Endothelial cell of umbilical vein (primary cell): ENCODE data around the gene RFX1. TPM values are rescaled to one million over a fixed set of nuclear protein-coding genes. Genes with fewer than 3 reads are reported as not detected.

Experiments
- BruUV-seq: library from RNA; stranded (reverse); fragments of 400-500 nt; replicated peaks from 2 replicates; lab custom pipeline; 2021; lab: Mats Ljungman, UMichigan
- CTCF ChIA-PET: fragments of 300-600, 350-600 bp; sonication (Branson Sonifier 250); formaldehyde crosslinking; loops from one replicate; lab custom pipeline; 2021; ENCODE audit warnings: antibody characterized with exemption, inconsistent platforms; lab: Charles Lee
- POLR2A ChIA-PET: fragments of 300-600, 350-600 bp; sonication (Branson Sonifier 250); formaldehyde crosslinking; loops from one replicate; lab custom pipeline; 2021; ENCODE audit warnings: antibody characterized with exemption, inconsistent platforms; lab: Charles Lee
- DNase-seq: peaks from one replicate; pipeline ENCODE4 v3.0.0-alpha.2; 2011; ENCODE audit warnings: low read depth, low spot score
- FAIRE-seq: peaks from 2 replicates; lab custom pipeline; 2011; peaks lifted over from hg19 to GRCh38; lab: Jason Lieb, UNC
- H2AFZ ChIP-seq: 2 replicates; pipeline ENCODE4 v1.6.0; 2012; ENCODE audit warnings: low read depth, low read length, control low read depth, inconsistent platforms
- H3K27ac ChIP-seq: 2 replicates; pipeline ENCODE4 v1.5.1; 2011; ENCODE audit warnings: low read depth, mild to moderate bottlenecking, control low read depth, low read length, moderate library complexity; ENCODE audit not compliant: insufficient read depth
- H3K27me3 ChIP-seq, 2 experiments: 2 replicates each; pipeline versions ENCODE4 v1.6.0 to v1.6.1; 2011; ENCODE audit warnings: low read length in 2 of 2, mixed read lengths in 1 of 2; ENCODE audit not compliant: control insufficient read depth in 2 of 2, insufficient read depth in 2 of 2
- H3K36me3 ChIP-seq, 2 experiments: 2 replicates in 1 of 2; 3 replicates in 1 of 2; pipeline ENCODE4 v1.5.1; 2011; ENCODE audit warnings: low read length in 2 of 2, mild to moderate bottlenecking in 1 of 2, moderate library complexity in 1 of 2; ENCODE audit not compliant: control insufficient read depth in 2 of 2, insufficient read depth in 2 of 2; ENCODE audit errors: extremely low read depth in 1 of 2
- H3K4me1 ChIP-seq: 3 replicates; pipeline ENCODE4 v1.5.1; 2011; ENCODE audit warnings: mild to moderate bottlenecking, low read length; ENCODE audit not compliant: control insufficient read depth, insufficient read depth; ENCODE audit errors: extremely low read depth
- H3K4me2 ChIP-seq: 2 replicates; pipeline ENCODE4 v1.6.1; 2011; ENCODE audit warnings: low read length, control low read depth, mixed read lengths; ENCODE audit not compliant: insufficient read depth
- H3K4me3 ChIP-seq, 3 experiments: fragments of 200-600 bp in 1 of 3; sonication (generic), shearing (Covaris generic) in 1 of 3; replicated peaks in 1 of 3; 2 replicates each; pipeline ENCODE4 v1.5.1; 2011 to 2016; ENCODE audit warnings: control low read depth in 3 of 3, low read length in 3 of 3, mild to moderate bottlenecking in 2 of 3, inconsistent platforms in 1 of 3, low read depth in 1 of 3, moderate library complexity in 1 of 3; ENCODE audit not compliant: insufficient read depth in 1 of 3
- H3K79me2 ChIP-seq: 2 replicates; pipeline ENCODE4 v1.6.0; 2012; ENCODE audit warnings: low read length, inconsistent platforms; ENCODE audit not compliant: control insufficient read depth, insufficient read depth
- H3K9ac ChIP-seq: replicated peaks from 2 replicates; pipeline ENCODE3; 2011; ENCODE audit warnings: low read length, control low read depth; ENCODE audit not compliant: insufficient read depth; ENCODE audit errors: extremely low read depth
- H3K9me1 ChIP-seq: replicated peaks from 3 replicates; pipeline ENCODE4 v1.6.0; 2011; ENCODE audit warnings: mild to moderate bottlenecking, low read length; ENCODE audit not compliant: control insufficient read depth, insufficient read depth; ENCODE audit errors: extremely low read depth
- H3K9me3 ChIP-seq: replicated peaks from 2 replicates; pipeline ENCODE4 v1.5.1; 2012; ENCODE audit warnings: low read length, inconsistent platforms; ENCODE audit not compliant: control insufficient read depth, insufficient read depth
- H4K20me1 ChIP-seq: replicated peaks from 2 replicates; pipeline ENCODE3; 2011; ENCODE audit warnings: mild to moderate bottlenecking, low read length; ENCODE audit not compliant: control insufficient read depth, insufficient read depth; ENCODE audit errors: extremely low read depth
- EZH2 ChIP-seq: IDR thresholded peaks from 2 replicates; pipeline ENCODE4 v1.6.1; 2012; ENCODE audit warnings: borderline replicate concordance, low read depth, mild to moderate bottlenecking, moderate library complexity, low read length, inconsistent platforms; ENCODE audit not compliant: severe bottlenecking
- FOS ChIP-seq: IDR thresholded peaks from 2 replicates; pipeline ENCODE4 v1.6.1; 2011; ENCODE audit warnings: mild to moderate bottlenecking, low read length, moderate library complexity, borderline replicate concordance; ENCODE audit not compliant: insufficient read depth
- GATA2 ChIP-seq: IDR thresholded peaks from 2 replicates; pipeline ENCODE4 v1.7.0; 2011; ENCODE audit warnings: low read depth, mild to moderate bottlenecking, moderate library complexity, mixed read lengths, low read length; ENCODE audit not compliant: insufficient read length, insufficient read depth
- JUN ChIP-seq: IDR thresholded peaks from 2 replicates; pipeline ENCODE4 v1.6.1; 2011; ENCODE audit warnings: borderline replicate concordance, low read depth; ENCODE audit not compliant: insufficient read length, insufficient read depth
- MYC ChIP-seq: IDR thresholded peaks from one replicate; pipeline ENCODE4 v1.6.1; 2011; ENCODE audit warnings: mild to moderate bottlenecking, low read depth, low read length
- POLR2A ChIP-seq: IDR thresholded peaks from 2 replicates; pipeline ENCODE4 v1.6.1; 2012; ENCODE audit warnings: low read depth, mild to moderate bottlenecking, control low read depth, low read length
- dilution Hi-C: fragments of 300-500 bp; cut with MboI; formaldehyde crosslinking; loops from one replicate; pipeline ENCODE4 v1.15.0; 2019; ENCODE audit warnings: low sequenced_read_pairs; ENCODE audit not compliant: extremely low pct_ligation_motif_present
- intact Hi-C: fragments of 100-400 bp; cut with micrococcal nuclease; formaldehyde crosslinking; loops from one replicate; pipeline ENCODE4 v1.10.0; 2022
- polyA plus RNA-seq, 4 experiments: library from polyadenylated mRNA; depleted of rRNA in 3 of 4; stranded (reverse) in 3 of 4; unstranded in 1 of 4; fragments of >200 nt; gene quantifications; 2 replicates each; pipeline versions ENCODE4 v1.2.1 to v1.2.3, GENCODE V29; 2011 to 2012; ENCODE audit warnings: missing spikeins in 1 of 4
- total RNA-seq: library from RNA; stranded (reverse); gene quantifications from 2 replicates; pipeline ENCODE4 v1.2.3, GENCODE V29; 2021
- TF ChIP-seq, protein P1 (sequence below): IDR thresholded peaks from 2 replicates; pipeline ENCODE4 v1.6.1; 2011; ENCODE audit not compliant: insufficient read depth, insufficient read length

Gene RFX1
- total and polyA plus RNA-seq, 2 donors (not counting 3 experiments of a cell fraction or from before 2014, with no cell fraction given) = 2.3 to 14.7 TPM

GRCh38 chr19:13955662-13956364, 50.3 kb downstream of the RFX1 start:
- Histone ChIP-seq H3K27me3 (no peaks in the 10 kb centered on the region), H3K36me3 (peaks cover 17 to 31% of the 10 kb centered on the region in 2 experiments), H3K4me2 (no peak overlapping the region), H3K4me1 (peaks cover 10% of the 10 kb centered on the region), H3K4me3 (no peak overlapping the region), H2AFZ (no peak overlapping the region), H3K9me1 (no peaks in the 10 kb centered on the region), H3K27ac (no peak overlapping the region), H3K79me2 (peaks cover 20% of the 10 kb centered on the region), H3K9me3 (no peaks in the 10 kb centered on the region), H4K20me1 (no peaks in the 10 kb centered on the region), H3K9ac (no peak overlapping the region)
- intact Hi-C loops (no loop called here), dilution Hi-C loops (no loop called here)
- ChIA-PET CTCF (interaction anchor here (1.2 to 1.3 kb wide), 2 partner anchors 76 to 87 kb away, joined by 3 read pairs; partner anchors contain the start of gene IL27RA), POLR2A (no interaction called here)
- FAIRE-seq = no peak
- TF ChIP-seq POLR2A (no peak), FOS (no peak), MYC (no peak), EZH2 (no peak), GATA2 (no peak)
- DNase-seq = no peak
- no TSS peak for BruUV-seq

DNA sequence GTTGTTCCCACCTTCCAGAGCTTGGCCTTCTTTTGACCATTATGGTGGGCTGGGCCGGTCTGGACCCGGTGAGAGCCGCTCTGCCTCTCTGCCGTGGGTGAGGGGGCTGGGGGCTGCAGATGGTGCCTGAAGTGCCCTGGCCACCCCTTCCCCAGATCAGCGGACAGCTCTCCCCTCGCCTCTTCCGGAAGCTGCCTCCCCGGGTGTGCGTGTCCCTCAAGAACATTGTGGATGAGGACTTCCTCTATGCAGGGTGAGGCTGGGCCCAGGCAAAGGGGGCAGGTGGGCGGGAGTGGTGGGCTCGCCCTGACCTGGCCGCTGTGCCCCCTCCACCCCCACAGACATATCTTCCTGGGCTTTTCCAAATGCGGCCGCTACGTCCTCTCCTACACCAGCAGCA, 51.9 kb downstream of the RFX1 start:
- Histone ChIP-seq H3K27ac (no peak overlapping the region), H3K4me2 (no peak overlapping the region), H3K9ac (no peak overlapping the region), H3K4me1 (peaks cover 10% of the 10 kb centered on the region), H3K36me3 (peaks cover 9 to 22% of the 10 kb centered on the region in 2 experiments), H3K9me3 (no peaks in the 10 kb centered on the region), H3K27me3 (no peaks in the 10 kb centered on the region), H4K20me1 (no peaks in the 10 kb centered on the region), H2AFZ (no peak overlapping the region), H3K4me3 (no peak overlapping the region), H3K79me2 (peaks cover 20% of the 10 kb centered on the region), H3K9me1 (no peaks in the 10 kb centered on the region)
- ChIA-PET POLR2A (interaction anchor here (0.7 kb wide), 1 partner anchor 23 kb away, joined by 8 read pairs; no protein-coding TSS in a partner anchor), CTCF (interaction anchor here (1.0 to 3.4 kb wide), 3 partner anchors 24 to 105 kb away, joined by 3 to 7 read pairs (median 6); no protein-coding TSS in a partner anchor)
- dilution Hi-C loops (no loop called here), intact Hi-C loops (no loop called here)
- no TSS peak for BruUV-seq
- FAIRE-seq (no peak), DNase-seq (no peak)
- TF ChIP-seq POLR2A (no peak), GATA2 (no peak), FOS (no peak), JUN (no peak)
- TF ChIP-seq, protein P1, sequence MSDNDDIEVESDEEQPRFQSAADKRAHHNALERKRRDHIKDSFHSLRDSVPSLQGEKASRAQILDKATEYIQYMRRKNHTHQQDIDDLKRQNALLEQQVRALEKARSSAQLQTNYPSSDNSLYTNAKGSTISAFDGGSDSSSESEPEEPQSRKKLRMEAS = no peak
